ENCODE data around the gene TRIM47.
A peak's percentile ranks its signal among the peaks of the same experiment; 100 is the strongest.
"Not testable (repeated sequence)": the region's sequence is repeated elsewhere in the genome, so short reads cannot be mapped to it uniquely, and the experiment has no call there.

The TRIM47 gene

GRCh38 chr17:75869282-75870141 is 8.9 kb downstream of the TRIM47 start:
- peak; percentile 85 for DNase-seq (ENCODE audit: low spot score)

- DNase-seq (ENCODE audit: low spot score), result not testable (repeated sequence)
These were observed 9.6 kb downstream of the TRIM47 start for GRCh38 chr17:75868730-75869281.

- not testable (repeated sequence) for DNase-seq (ENCODE audit: low spot score)
These were observed 12.8 kb downstream of the TRIM47 start for GRCh38 chr17:75865404-75866188.

GRCh38 chr17:75864887-75865286 is 13.5 kb downstream of the TRIM47 start:
- DNase-seq (ENCODE audit: low spot score), result not testable (repeated sequence)

GRCh38 chr17:75864448-75864871 is 13.9 kb downstream of the TRIM47 start:
- peak; percentile 52 for DNase-seq (ENCODE audit: low spot score)

- no peak for DNase-seq (ENCODE audit: low spot score)
These were observed 16.5 kb downstream of the TRIM47 start for GRCh38 chr17:75861927-75862317.

GRCh38 chr17:75859358-75859757 is 19.0 kb downstream of the TRIM47 start:
- not testable (repeated sequence) for DNase-seq (ENCODE audit: low spot score)

GRCh38 chr17:75856062-75856756 is 22.2 kb downstream of the TRIM47 start:
- DNase-seq (ENCODE audit: low spot score), result peak; percentile 62

- DNase-seq (ENCODE audit: low spot score), result peak; percentile 100
These were observed 22.9 kb downstream of the TRIM47 start, which contains the start of gene WBP2 for GRCh38 chr17:75855310-75856061. Gene WBP2 (minus strand): TSS chr17:75855335. CDS start chr17:75855297, 38 bp downstream.

GRCh38 chr17:75854881-75855309 is 23.5 kb downstream of the TRIM47 start:
- DNase-seq (ENCODE audit: low spot score), result no peak

- peak; percentile 48 for DNase-seq (ENCODE audit: low spot score)
These were observed 24.2 kb downstream of the TRIM47 start for GRCh38 chr17:75854101-75854748.

- DNase-seq (ENCODE audit: low spot score), result no peak
These were observed 24.9 kb downstream of the TRIM47 start for GRCh38 chr17:75853433-75853832.

- DNase-seq (ENCODE audit: low spot score), result not testable (repeated sequence)
These were observed 26.7 kb downstream of the TRIM47 start for GRCh38 chr17:75851693-75851991.

GRCh38 chr17:75850928-75851692 is 27.3 kb downstream of the TRIM47 start:
- no peak for DNase-seq (ENCODE audit: low spot score)

GRCh38 chr17:75849724-75850123 is 28.7 kb downstream of the TRIM47 start:
- no peak for DNase-seq (ENCODE audit: low spot score)

GRCh38 chr17:75849279-75849646 is 29.1 kb downstream of the TRIM47 start:
- DNase-seq (ENCODE audit: low spot score), result no peak

- DNase-seq (ENCODE audit: low spot score), result peak; percentile 47
These were observed 29.7 kb downstream of the TRIM47 start for GRCh38 chr17:75848523-75849278.

GRCh38 chr17:75847614-75848522 is 30.5 kb downstream of the TRIM47 start:
- DNase-seq (ENCODE audit: low spot score), result no peak
